ENCODE results near the gene ZNF280B. TPM values are rescaled to one million over a fixed set of nuclear protein-coding genes. Genes with fewer than 3 reads are reported as not detected.

The ZNF280B gene
- total RNA-seq, 1 experiment from 2014 or later = 8.2 TPM

GRCh38 chr22:22547226-22547625, 38.7 kb upstream of the ZNF280B start:
- Histone ChIP-seq H3K79me2 (ENCODE audit: insufficient read depth, low read length) (no peaks in the 10 kb centered on the region), H2BK12ac (ENCODE audit: insufficient read length, low read depth, low read length) (no peak overlapping the region), H3K9ac (ENCODE audit: extremely low read depth, insufficient read length, low read length) (no peak overlapping the region), H3K4me1 (ENCODE audit: insufficient read depth, low read length) (no peaks in the 10 kb centered on the region), H3K9me3 (ENCODE audit: control insufficient read depth, low read depth, low read length) (no peaks in the 10 kb centered on the region), H3K14ac (ENCODE audit: insufficient read depth, low read length) (no peak overlapping the region), H4K8ac (replicated peaks; ENCODE audit: insufficient read length, low read depth, low read length) (no peak overlapping the region), H3K27ac (ENCODE audit: insufficient read length, low read depth, low read length) (no peak overlapping the region), H3T11ph (ENCODE audit: low read length) (no peak overlapping the region), H4K20me1 (ENCODE audit: control insufficient read depth, insufficient read depth, insufficient read length) (no peaks in the 10 kb centered on the region), H2AFZ (ENCODE audit: low read length) (no peak overlapping the region), H3K79me1 (ENCODE audit: insufficient read depth, low read depth, low read length, poor library complexity, severe bottlenecking) (no peaks in the 10 kb centered on the region), H3K18ac (ENCODE audit: insufficient read length, low read depth, low read length) (no peak overlapping the region), H3K4me2 (ENCODE audit: insufficient read depth, insufficient read length, low read length) (no peak overlapping the region), H4K91ac (ENCODE audit: insufficient read length, low read depth, low read length) (no peak overlapping the region), H3K27me3 (ENCODE audit: insufficient read depth, low read length) (peaks cover 40% of the 10 kb centered on the region; the same call in 1 of the 2 replicates), H3K23me2 (ENCODE audit: insufficient read length, low read depth, low read length, poor library complexity, severe bottlenecking) (no peaks in the 10 kb centered on the region), H2BK5ac (ENCODE audit: insufficient read length, low read length) (no peak overlapping the region), H2BK15ac (ENCODE audit: low read depth, low read length) (no peak overlapping the region), H3K23ac (ENCODE audit: insufficient read length, low read depth, low read length) (no peak overlapping the region), H4K5ac (ENCODE audit: insufficient read length, low read depth, low read length) (no peak overlapping the region), H3K4ac (ENCODE audit: low read depth, low read length) (no peak overlapping the region), H2BK20ac (ENCODE audit: low read depth, low read length, poor library complexity, severe bottlenecking) (no peak overlapping the region), H2AK5ac (ENCODE audit: insufficient read length, low read length) (no peak overlapping the region), H3K56ac (ENCODE audit: insufficient read length, low read depth, low read length) (no peak overlapping the region), H2BK120ac (ENCODE audit: low read depth, low read length, poor library complexity, severe bottlenecking) (no peak overlapping the region)
- H3K4me1 Mint-ChIP-seq = no peaks in the 10 kb centered on the region
- no peak for DNase-seq
- TF ChIP-seq CTCF (conservative IDR thresholded peaks at IDR 0.05) = no peak
- H3K36me3 Mint-ChIP-seq (ENCODE audit: insufficient read depth in 1 of 3, low read depth in 3 of 3) = no peaks in the 10 kb centered on the region
- no peaks in the 10 kb centered on the region; a peak in 1 of 5 replicates for H3K9me3 Mint-ChIP-seq
- WGBS (ENCODE audit: extremely low coverage, insufficient read length, low lambda C conversion rate) = no CpG with 5 or more reads among the region's 3 CpGs
- H3K27ac Mint-ChIP-seq = no peak overlapping the region
- H3K4me3 Mint-ChIP-seq = no peak overlapping the region
- peaks cover 97% of the 10 kb centered on the region for H3K27me3 Mint-ChIP-seq (ENCODE audit: low read depth)
